ENCODE data around the gene CISD3. TPM values are rescaled to one million over a fixed set of nuclear protein-coding genes. Genes with fewer than 3 reads are reported as not detected.

Gene CISD3
- total and polyA plus RNA-seq, 5 donors from 2014 or later, result 8.7 to 62.6 (median 38.9) TPM

DNA sequence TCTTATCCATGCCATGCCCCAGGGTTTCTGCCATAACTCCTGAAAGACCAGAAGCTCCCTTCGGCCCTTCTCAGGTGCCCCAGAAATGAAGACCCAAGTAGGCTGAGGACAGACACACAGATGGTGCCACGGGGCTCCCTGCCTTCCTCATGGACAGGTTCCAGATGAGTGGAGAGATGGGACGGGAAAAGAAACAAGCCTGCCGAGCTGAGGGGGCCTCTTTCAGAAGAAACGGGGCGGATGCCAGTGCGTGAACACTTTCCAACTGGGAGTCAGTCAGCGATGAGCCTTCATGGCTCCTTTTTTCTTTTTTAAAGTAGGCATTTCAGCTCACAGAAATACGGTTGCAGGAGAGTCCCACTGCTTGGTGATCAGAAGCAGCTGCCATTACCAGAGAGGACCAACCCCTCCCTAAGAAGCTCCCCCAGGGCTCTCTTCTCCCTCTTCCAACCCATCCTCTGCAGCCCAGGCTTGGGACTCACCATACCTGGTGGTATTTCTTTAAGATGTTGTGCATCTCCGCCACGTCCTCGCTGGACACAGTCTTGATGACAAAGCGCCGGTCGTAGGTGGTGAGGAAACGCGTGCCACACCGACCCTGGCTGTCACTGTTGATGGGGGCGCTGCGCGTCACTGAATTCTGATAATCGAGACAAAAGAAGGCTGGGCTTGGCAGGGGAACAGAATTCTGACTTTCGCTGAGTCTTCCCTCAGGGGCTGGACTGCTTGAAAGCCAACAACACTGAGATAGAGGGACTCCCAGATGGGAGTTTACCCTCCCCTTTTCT lies 50.0 kb downstream of the CISD3 start:
- H3K27ac Mint-ChIP-seq, result no peak overlapping the region

DNA sequence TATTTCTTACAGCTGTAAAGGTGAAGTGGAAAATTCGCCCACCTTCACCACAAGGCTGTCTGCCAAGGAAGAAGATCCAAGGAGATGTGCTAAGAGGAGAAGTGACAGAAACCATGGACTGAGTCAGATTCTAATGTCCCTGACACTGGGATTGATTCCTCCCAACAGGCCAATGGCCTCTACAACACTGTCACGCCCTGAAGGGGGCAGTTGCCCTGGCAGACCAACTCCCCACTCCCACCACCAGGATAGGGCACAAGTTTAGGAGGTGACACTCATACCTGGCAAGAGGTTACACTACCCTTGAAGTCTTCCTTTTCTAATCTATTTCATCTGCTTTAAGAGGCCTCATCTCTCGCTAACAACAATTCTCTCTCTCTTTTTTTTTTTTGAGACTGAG lies 53.1 kb downstream of the CISD3 start:
- H3K36me3 ChIP-seq (ENCODE audit: control insufficient read depth, insufficient read depth, low read length), result peaks cover 79% of the 10 kb centered on the region
- Mint-ChIP-seq H3K4me3 (no peak overlapping the region), H3K9me3 (no peaks in the 10 kb centered on the region), H3K36me3 (peaks cover 41% of the 10 kb centered on the region), H3K27me3 (no peaks in the 10 kb centered on the region), H3K27ac (no peak overlapping the region), H3K4me1 (peaks cover 0 to 4% (median 2%) of the 10 kb centered on the region in 4 donors)
- no peaks in the 10 kb centered on the region for H3K4me1 ChIP-seq (ENCODE audit: control insufficient read depth, insufficient read depth, low read length, poor library complexity, severe bottlenecking)
- H3K27ac ChIP-seq (ENCODE audit: insufficient read depth, low read length, poor library complexity, severe bottlenecking), result no peak overlapping the region
- no peak overlapping the region for H3K4me3 ChIP-seq (ENCODE audit: low read depth, low read length)
- H3K9me3 ChIP-seq (ENCODE audit: control insufficient read depth in 2 of 2, low read length in 2 of 2), result no peaks in the 10 kb centered on the region
- no peak for DNase-seq
- no peak for ATAC-seq (ENCODE audit: low read depth in 2 of 2)
- no peaks in the 10 kb centered on the region for H3K27me3 ChIP-seq (ENCODE audit: control insufficient read depth, insufficient read depth, low read length)

More for the DNA sequence above, 50.0 kb downstream of the CISD3 start:
- Mint-ChIP-seq H3K4me3 (no peak overlapping the region), H3K9me3 (no peaks in the 10 kb centered on the region), H3K36me3 (peaks cover 43% of the 10 kb centered on the region), H3K4me1 (peaks cover 0 to 4% (median 0%) of the 10 kb centered on the region in 4 donors), H3K27me3 (no peaks in the 10 kb centered on the region)
- H3K4me3 ChIP-seq (ENCODE audit: low read depth, low read length), result no peak overlapping the region
- H3K27me3 ChIP-seq (ENCODE audit: control insufficient read depth, insufficient read depth, low read length), result no peaks in the 10 kb centered on the region
- H3K27ac ChIP-seq (ENCODE audit: insufficient read depth, low read length, poor library complexity, severe bottlenecking), result no peak overlapping the region
- no peaks in the 10 kb centered on the region for H3K4me1 ChIP-seq (ENCODE audit: control insufficient read depth, insufficient read depth, low read length, poor library complexity, severe bottlenecking)
- DNase-seq, result no peak
- ATAC-seq (ENCODE audit: low read depth in 2 of 2), result no peak
- H3K36me3 ChIP-seq (ENCODE audit: control insufficient read depth, insufficient read depth, low read length), result peaks cover 90% of the 10 kb centered on the region
- no peaks in the 10 kb centered on the region for H3K9me3 ChIP-seq (ENCODE audit: control insufficient read depth in 2 of 2, low read length in 2 of 2)

Other genes starting within 250 kb of the CISD3 start
- not detected for gene SRCIN1, start 124.4 kb upstream of the CISD3 start, total RNA-seq
- not detected for gene SRCIN1, start 124.4 kb upstream of the CISD3 start, polyA plus RNA-seq
- gene EPOP, start 55.4 kb upstream of the CISD3 start, total RNA-seq, result 0.59 TPM
- gene EPOP, start 55.4 kb upstream of the CISD3 start, polyA plus RNA-seq, result under 1 TPM in 1 of 4 donors, not detected in 3; 0.13 TPM
- 361 TPM for gene MLLT6, start 25.1 kb upstream of the CISD3 start, total RNA-seq
- 1 to 10 TPM; 5.2 to 6.8 (median 6.6) TPM for gene MLLT6, start 25.1 kb upstream of the CISD3 start, polyA plus RNA-seq
- 0.25 TPM for gene PCGF2, start 18.0 kb downstream of the CISD3 start, total RNA-seq
- gene PCGF2, start 18.0 kb downstream of the CISD3 start, polyA plus RNA-seq, result not detected
- 107 TPM for gene PSMB3, start 22.4 kb downstream of the CISD3 start, total RNA-seq
- gene PSMB3, start 22.4 kb downstream of the CISD3 start, polyA plus RNA-seq, result 100 to 1,000 TPM; 473 to 589 (median 509) TPM
- 29.5 TPM for gene PIP4K2B, start 69.2 kb downstream of the CISD3 start, total RNA-seq
- gene PIP4K2B, start 69.2 kb downstream of the CISD3 start, polyA plus RNA-seq, result 10 to 100 TPM; 11.6 to 18.5 (median 16.9) TPM
- gene CWC25, start 95.0 kb downstream of the CISD3 start, total RNA-seq, result 69.5 TPM
- gene CWC25, start 95.0 kb downstream of the CISD3 start, polyA plus RNA-seq, result 10 to 100 TPM in 1 of 4 donors, 1 to 10 TPM in 3; 4.4 to 11.2 (median 8.3) TPM
- gene RPL23, start 123.4 kb downstream of the CISD3 start, total RNA-seq, result 1,411 TPM
- 1,000 to 10,000 TPM; 1,034 to 1,357 (median 1,206) TPM for gene RPL23, start 123.4 kb downstream of the CISD3 start, polyA plus RNA-seq
- 154 TPM for gene LASP1, start 139.7 kb downstream of the CISD3 start, total RNA-seq
- gene LASP1, start 139.7 kb downstream of the CISD3 start, polyA plus RNA-seq, result 10 to 100 TPM; 50.3 to 77.3 (median 62.8) TPM
- not detected for gene FBXO47, start 237.1 kb downstream of the CISD3 start, total RNA-seq
- gene FBXO47, start 237.1 kb downstream of the CISD3 start, polyA plus RNA-seq, result not detected

Data from CD4-positive, CD25-positive, alpha-beta regulatory T cell (primary cell).